GM23248 (cell line): Measurements from ENCODE around the gene METTL15. TPM values are rescaled to one million over a fixed set of nuclear protein-coding genes. Genes with fewer than 3 reads are reported as not detected.
A peak's percentile ranks its signal among the peaks of the same experiment; 100 is the strongest.
"Not testable (repeated sequence)": the region's sequence is repeated elsewhere in the genome, so short reads cannot be mapped to it uniquely, and the experiment has no call there.

Experiments
- DNase-seq: peaks from one replicate; pipeline ENCODE4 v3.0.0-alpha.2; 2015
- H2AFZ ChIP-seq: fragments of 200-600 bp; sonication (generic); 2 replicates; pipeline ENCODE4 v1.6.1; 2016; ENCODE audit warnings: antibody characterized with exemption
- H3F3A ChIP-seq: fragments of 200-600 bp; sonication (generic); 2 replicates; pipeline ENCODE4 v1.6.1; 2016; ENCODE audit warnings: mild to moderate bottlenecking, antibody characterized with exemption, mixed run types; ENCODE audit not compliant: insufficient read depth
- H3K27ac ChIP-seq: fragments of 200-600 bp; sonication (generic); 2 replicates; pipeline ENCODE4 v1.5.1; 2016; ENCODE audit warnings: mild to moderate bottlenecking
- H3K27me3 ChIP-seq: fragments of 200-600 bp; sonication (generic); replicated peaks from 2 replicates; pipeline ENCODE4 v1.6.1; 2016; ENCODE audit warnings: mild to moderate bottlenecking; ENCODE audit not compliant: insufficient read depth
- H3K36me3 ChIP-seq: fragments of 200-600 bp; sonication (generic); 2 replicates; pipeline ENCODE4 v1.6.1; 2016; ENCODE audit warnings: low read depth, mild to moderate bottlenecking
- H3K4me1 ChIP-seq: fragments of 200-600 bp; sonication (generic); 2 replicates; pipeline ENCODE4 v1.6.1; 2016; ENCODE audit warnings: mild to moderate bottlenecking; ENCODE audit not compliant: insufficient read depth
- H3K4me2 ChIP-seq: fragments of 200-600 bp; sonication (generic); one replicate; pipeline ENCODE4 v1.6.1; 2016; ENCODE audit warnings: mild to moderate bottlenecking; ENCODE audit not compliant: unreplicated experiment
- H3K4me3 ChIP-seq: fragments of 200-600 bp; sonication (generic); 2 replicates; pipeline ENCODE4 v1.5.1; 2016; ENCODE audit warnings: mild to moderate bottlenecking
- H3K79me2 ChIP-seq: fragments of 200-600 bp; sonication (generic); 2 replicates; pipeline ENCODE4 v1.6.1; 2016; ENCODE audit warnings: mild to moderate bottlenecking; ENCODE audit not compliant: insufficient read depth
- H3K9ac ChIP-seq: fragments of 200-600 bp; sonication (generic); 2 replicates; pipeline ENCODE4 v1.6.1; 2016; ENCODE audit warnings: mild to moderate bottlenecking
- H3K9me2 ChIP-seq: fragments of 200-600 bp; sonication (generic); 2 replicates; pipeline ENCODE4 v1.6.1; 2016; ENCODE audit warnings: mixed run types, mild to moderate bottlenecking, moderate library complexity; ENCODE audit not compliant: insufficient read depth
- H3K9me3 ChIP-seq: fragments of 200-600 bp; sonication (generic); one replicate; pipeline ENCODE4 v1.6.1; 2017; ENCODE audit warnings: low read depth
- H4K20me1 ChIP-seq: fragments of 200-600 bp; sonication (generic); 2 replicates; pipeline ENCODE4 v1.6.0; 2016; ENCODE audit not compliant: insufficient read depth
- EZH2 ChIP-seq: fragments of 200-600 bp; sonication (generic); IDR thresholded peaks from 2 replicates; pipeline ENCODE4 v1.6.1; 2018; ENCODE audit warnings: antibody characterized with exemption, mild to moderate bottlenecking; ENCODE audit not compliant: insufficient read depth, poor library complexity, severe bottlenecking
- EZH2phosphoT487 ChIP-seq: fragments of 200-600 bp; sonication (generic); IDR thresholded peaks from 2 replicates; pipeline ENCODE4 v1.6.1; 2018; ENCODE audit warnings: antibody characterized with exemption, moderate library complexity, mild to moderate bottlenecking, low read depth; ENCODE audit not compliant: insufficient read depth
- WGBS, 2 experiments: methylation state at CpG; one replicate each; pipeline ENCODE4 v1.1.6; 2015 to 2017; ENCODE audit warnings: low lambda C conversion rate in 2 of 2, low coverage in 1 of 2; ENCODE audit errors: missing lambda C conversion rate in 2 of 2; 5-methylcytosine and 5-hydroxymethylcytosine counted together
- in situ Hi-C: fragments of 300-500 bp; cut with MboI; formaldehyde crosslinking; loops from 2 replicates; pipeline ENCODE4 v1.15.0; 2020
- polyA plus RNA-seq: library from polyadenylated mRNA; unstranded; fragments of >200 nt; fragmentation: Nextera tagmentation; extraction: Ambion mirVana; gene quantifications from 2 replicates; pipeline ENCODE4 v1.2.1, GENCODE V29; 2016
- total RNA-seq: library from RNA; depleted of rRNA; stranded (reverse); fragments of >200 nt; shearing (Covaris generic); gene quantifications from 2 replicates; pipeline ENCODE4 v1.2.3, GENCODE V29; 2014

METTL15 gene
- total and polyA plus RNA-seq, 2 experiments from 2014 or later = 13.1 to 15.9 TPM

GRCh38 chr11:28274216-28274615 is 166.0 kb downstream of the METTL15 start:
- Histone ChIP-seq H2AFZ (no peak overlapping the region), H3K27me3 (no peaks in the 10 kb centered on the region), H3K4me3 (no peak overlapping the region), H4K20me1 (no peaks in the 10 kb centered on the region), H3K79me2 (no peaks in the 10 kb centered on the region), H3K27ac (no peak overlapping the region), H3F3A (no peaks in the 10 kb centered on the region), H3K4me2 (no peak overlapping the region), H3K9me2 (no peaks in the 10 kb centered on the region), H3K36me3 (no peaks in the 10 kb centered on the region), H3K9me3 (no peaks in the 10 kb centered on the region), H3K4me1 (no peaks in the 10 kb centered on the region), H3K9ac (no peak overlapping the region)
- TF ChIP-seq EZH2phosphoT487 (no peak), EZH2 (no peak)
- DNase-seq = no peak
- in situ Hi-C loops = no loop called here

GRCh38 chr11:28284196-28284595 is 176.0 kb downstream of the METTL15 start:
- Histone ChIP-seq H3K4me3 (no peak overlapping the region), H3K79me2 (no peaks in the 10 kb centered on the region), H3K27me3 (no peaks in the 10 kb centered on the region), H3K9me3 (no peaks in the 10 kb centered on the region), H4K20me1 (no peaks in the 10 kb centered on the region), H3K27ac (no peak overlapping the region), H2AFZ (no peak overlapping the region), H3F3A (no peaks in the 10 kb centered on the region), H3K9me2 (no peaks in the 10 kb centered on the region), H3K9ac (no peak overlapping the region), H3K4me2 (no peak overlapping the region), H3K4me1 (peaks cover under 1% of the 10 kb centered on the region; the same call in 1 of the 2 replicates), H3K36me3 (peaks cover 4% of the 10 kb centered on the region; the same call in 1 of the 2 replicates)
- no peak for TF ChIP-seq EZH2
- no peak for TF ChIP-seq EZH2phosphoT487
- 100% methylated on average over 1 of the region's 1 CpG for WGBS, 2 experiments
- DNase-seq = no peak
- in situ Hi-C loops = no loop called here

- WGBS, 2 experiments = 69 to 77% methylated on average over 1 of the region's 1 CpG
- in situ Hi-C loops = no loop called here
- H3K4me1 ChIP-seq = peaks cover 7% of the 10 kb centered on the region; the same call in 1 of the 2 replicates
- H3K9ac ChIP-seq = no peak overlapping the region
- no peaks in the 10 kb centered on the region for H3F3A ChIP-seq
- no peak overlapping the region for H2AFZ ChIP-seq
- no peaks in the 10 kb centered on the region for H3K27me3 ChIP-seq
- TF ChIP-seq EZH2 (no peak), EZH2phosphoT487 (no peak)
- no peak overlapping the region for H3K4me2 ChIP-seq
- H3K36me3 ChIP-seq = no peaks in the 10 kb centered on the region
- H3K9me2 ChIP-seq = no peaks in the 10 kb centered on the region
- H3K4me3 ChIP-seq = no peak overlapping the region
- no peaks in the 10 kb centered on the region for H4K20me1 ChIP-seq
- no peaks in the 10 kb centered on the region for H3K9me3 ChIP-seq
- DNase-seq = peak; percentile 13
- H3K79me2 ChIP-seq = no peaks in the 10 kb centered on the region
- no peak overlapping the region for H3K27ac ChIP-seq
These were observed 181.3 kb downstream of the METTL15 start for GRCh38 chr11:28289444-28289843.

GRCh38 chr11:28290995-28291394 is 182.8 kb downstream of the METTL15 start:
- H3K4me2 ChIP-seq, H3K4me1 ChIP-seq, in situ Hi-C loops, H3K79me2 ChIP-seq, H3K27ac ChIP-seq, H3K36me3 ChIP-seq, H3K9me3 ChIP-seq, H3K9ac ChIP-seq, H3K9me2 ChIP-seq, H3K4me3 ChIP-seq, H3K27me3 ChIP-seq, H3F3A ChIP-seq, H2AFZ ChIP-seq, DNase-seq, H4K20me1 ChIP-seq: not testable (repeated sequence)
- 92 to 93% methylated on average over 7 of the region's 7 CpGs for WGBS, 2 experiments

GRCh38 chr11:28296426-28296825 is 188.2 kb downstream of the METTL15 start:
- WGBS, 2 experiments = 100% methylated on average over 2 of the region's 2 CpGs
- Histone ChIP-seq H3K9me2 (no peaks in the 10 kb centered on the region), H2AFZ (no peak overlapping the region), H4K20me1 (no peaks in the 10 kb centered on the region), H3K9ac (no peak overlapping the region), H3K4me1 (no peaks in the 10 kb centered on the region), H3K27ac (no peak overlapping the region), H3K4me2 (no peak overlapping the region), H3K36me3 (no peaks in the 10 kb centered on the region), H3K4me3 (no peak overlapping the region), H3K9me3 (no peaks in the 10 kb centered on the region), H3K27me3 (no peaks in the 10 kb centered on the region), H3F3A (no peaks in the 10 kb centered on the region), H3K79me2 (no peaks in the 10 kb centered on the region)
- TF ChIP-seq EZH2phosphoT487 (no peak), EZH2 (no peak)
- in situ Hi-C loops = no loop called here
- no peak for DNase-seq
